Measurements from ENCODE around the gene SHMT1.
"Not testable (repeated sequence)": the region's sequence is repeated elsewhere in the genome, so short reads cannot be mapped to it uniquely, and the experiment has no call there.

Gene SHMT1

GRCh38 chr17:18309202-18309601 is 54.1 kb downstream of the SHMT1 start:
- H3K4me3 ChIP-seq (ENCODE audit: low read length), result no peak overlapping the region
- H3K27ac ChIP-seq (ENCODE audit: low read length), result no peak overlapping the region
- H3K4me1 ChIP-seq (ENCODE audit: insufficient read depth, low read length), result peaks cover 6% of the 10 kb centered on the region; the same call in 1 of the 2 replicates
- no peak overlapping the region for H3K9ac ChIP-seq (ENCODE audit: low read depth, low read length)
- peaks cover 75% of the 10 kb centered on the region for H3K36me3 ChIP-seq (ENCODE audit: insufficient read depth, low read depth, low read length)
- H3K27me3 ChIP-seq (ENCODE audit: insufficient read depth, low read length), result no peaks in the 10 kb centered on the region
- no peaks in the 10 kb centered on the region for H3K9me3 ChIP-seq (ENCODE audit: insufficient read depth, low read depth, low read length)

DNA sequence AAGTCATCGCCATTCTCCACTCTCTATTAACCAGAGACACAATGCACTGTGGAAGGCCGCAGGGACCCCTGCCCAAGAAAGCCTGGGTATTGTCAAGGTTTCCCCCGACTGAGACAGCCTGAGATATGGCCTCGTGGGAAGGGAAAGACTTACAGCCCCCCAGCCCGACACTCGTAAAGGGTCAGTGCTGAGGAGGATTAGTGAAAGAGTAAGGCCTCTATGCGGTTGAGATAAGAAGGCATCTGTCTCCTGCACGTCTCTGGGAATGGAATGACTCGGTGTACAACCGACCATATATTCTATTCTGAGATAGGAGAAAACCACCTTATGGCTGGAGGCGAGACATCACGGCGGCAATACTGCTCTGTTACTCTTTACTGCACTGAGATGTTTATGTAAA is 60.1 kb downstream of the SHMT1 start:
- H3K9me3 ChIP-seq (ENCODE audit: insufficient read depth, low read depth, low read length); H3K4me1 ChIP-seq (ENCODE audit: insufficient read depth, low read length); H3K4me3 ChIP-seq (ENCODE audit: low read length); H3K27ac ChIP-seq (ENCODE audit: low read length); H3K27me3 ChIP-seq (ENCODE audit: insufficient read depth, low read length); H3K9ac ChIP-seq (ENCODE audit: low read depth, low read length): not testable (repeated sequence)
- peaks cover 88% of the 10 kb centered on the region for H3K36me3 ChIP-seq (ENCODE audit: insufficient read depth, low read depth, low read length)

DNA sequence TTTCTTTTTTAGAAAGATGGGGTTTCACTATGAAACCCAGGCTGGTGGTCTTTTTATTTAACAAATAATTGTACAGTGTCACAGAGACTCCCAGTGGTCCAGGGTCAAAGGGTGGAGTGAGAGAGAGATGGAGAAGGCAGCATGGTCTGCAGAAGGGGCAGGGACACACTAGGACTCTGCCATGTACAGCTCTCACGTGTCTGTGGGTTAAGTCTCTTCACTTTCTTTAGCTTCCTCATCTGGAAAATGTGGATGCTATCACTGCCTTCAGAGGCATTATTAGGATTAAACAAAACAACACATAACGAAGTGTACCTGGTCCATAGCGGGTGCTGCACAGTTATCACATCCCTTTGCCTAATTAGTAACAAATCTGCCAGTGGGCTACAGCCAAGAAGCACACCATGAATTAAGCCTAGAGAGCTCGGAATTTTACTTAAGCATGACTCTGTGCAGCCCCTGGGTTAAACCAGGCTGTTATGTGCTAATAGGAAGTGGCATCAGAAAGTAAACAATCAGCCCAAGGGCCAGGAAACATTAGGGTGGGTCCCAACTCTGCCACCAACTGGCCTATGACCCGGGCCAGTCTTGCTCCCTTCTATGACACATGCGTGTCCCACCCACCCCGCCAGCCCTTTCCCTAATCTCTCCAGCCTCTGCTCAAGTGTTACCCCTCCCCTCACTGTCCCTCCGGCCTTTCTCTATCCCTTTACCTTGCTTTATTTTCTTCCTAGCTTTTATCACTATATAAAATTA is 62.4 kb downstream of the SHMT1 start:
- H3K9ac ChIP-seq (ENCODE audit: low read depth, low read length), result no peak overlapping the region
- no peaks in the 10 kb centered on the region for H3K9me3 ChIP-seq (ENCODE audit: insufficient read depth, low read depth, low read length)
- H3K27me3 ChIP-seq (ENCODE audit: insufficient read depth, low read length), result no peaks in the 10 kb centered on the region
- H3K4me3 ChIP-seq (ENCODE audit: low read length), result no peak overlapping the region
- no peak overlapping the region for H3K27ac ChIP-seq (ENCODE audit: low read length)
- H3K4me1 ChIP-seq (ENCODE audit: insufficient read depth, low read length), result no peaks in the 10 kb centered on the region
- H3K36me3 ChIP-seq (ENCODE audit: insufficient read depth, low read depth, low read length), result peaks cover 70% of the 10 kb centered on the region

GRCh38 chr17:18298061-18298460 is 65.3 kb downstream of the SHMT1 start:
- H3K4me1 ChIP-seq (ENCODE audit: insufficient read depth, low read length); H3K9ac ChIP-seq (ENCODE audit: low read depth, low read length); H3K27me3 ChIP-seq (ENCODE audit: insufficient read depth, low read length); H3K4me3 ChIP-seq (ENCODE audit: low read length); H3K9me3 ChIP-seq (ENCODE audit: insufficient read depth, low read depth, low read length); H3K27ac ChIP-seq (ENCODE audit: low read length): not testable (repeated sequence)
- H3K36me3 ChIP-seq (ENCODE audit: insufficient read depth, low read depth, low read length), result peaks cover 60% of the 10 kb centered on the region

DNA sequence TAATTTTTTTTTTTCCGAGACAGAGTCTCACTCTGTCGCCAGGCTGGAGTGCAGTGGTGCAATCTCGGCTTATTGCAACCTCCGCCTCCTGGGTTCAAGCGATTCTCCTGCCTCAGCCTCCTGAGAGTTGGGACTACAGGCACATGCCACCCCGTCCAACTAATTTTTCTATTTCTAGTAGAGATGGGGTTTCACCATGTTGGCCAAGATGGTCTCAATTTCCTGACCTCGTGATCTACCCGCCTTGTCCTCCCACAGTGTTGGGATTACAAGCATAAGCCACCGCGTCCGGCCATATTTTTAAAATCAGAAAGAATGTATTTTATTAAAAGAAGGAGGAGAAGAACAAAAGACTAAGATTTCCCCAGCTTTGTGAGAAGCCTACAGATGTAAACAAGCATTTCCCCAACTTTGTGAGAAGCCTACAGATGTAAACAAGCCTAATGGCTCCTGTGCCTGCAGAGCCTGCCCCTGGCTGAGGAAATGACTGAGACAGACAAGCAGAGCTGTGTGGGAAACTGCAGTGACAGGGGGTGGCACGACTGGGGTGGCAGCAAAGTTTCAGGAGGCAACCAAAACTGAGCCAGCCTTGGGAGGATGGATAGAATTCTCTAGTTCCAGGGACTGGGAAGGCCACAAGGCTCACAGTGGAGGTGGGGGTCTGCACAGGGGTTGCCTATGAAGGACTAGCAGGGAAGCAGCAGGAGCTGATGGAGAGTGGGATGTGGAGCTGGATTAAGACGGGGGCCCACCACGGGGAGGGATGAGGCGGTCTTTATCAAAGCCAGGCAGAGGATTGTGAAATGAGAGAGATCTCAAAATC is 71.4 kb downstream of the SHMT1 start:
- Histone ChIP-seq H3K36me3 (ENCODE audit: insufficient read depth, low read depth, low read length) (peaks cover 76% of the 10 kb centered on the region), H3K9ac (ENCODE audit: low read depth, low read length) (no peak overlapping the region), H3K9me3 (ENCODE audit: insufficient read depth, low read depth, low read length) (no peaks in the 10 kb centered on the region), H3K4me1 (ENCODE audit: insufficient read depth, low read length) (no peaks in the 10 kb centered on the region), H3K27me3 (ENCODE audit: insufficient read depth, low read length) (no peaks in the 10 kb centered on the region), H3K4me3 (ENCODE audit: low read length) (no peak overlapping the region), H3K27ac (ENCODE audit: low read length) (no peak overlapping the region)

GRCh38 chr17:18285296-18285695 is 78.1 kb downstream of the SHMT1 start:
- Histone ChIP-seq H3K9me3 (ENCODE audit: insufficient read depth, low read depth, low read length) (no peaks in the 10 kb centered on the region), H3K9ac (ENCODE audit: low read depth, low read length) (no peak overlapping the region), H3K4me1 (ENCODE audit: insufficient read depth, low read length) (no peaks in the 10 kb centered on the region), H3K36me3 (ENCODE audit: insufficient read depth, low read depth, low read length) (peaks cover 95% of the 10 kb centered on the region), H3K27ac (ENCODE audit: low read length) (no peak overlapping the region), H3K27me3 (ENCODE audit: insufficient read depth, low read length) (no peaks in the 10 kb centered on the region), H3K4me3 (ENCODE audit: low read length) (no peak overlapping the region)

GRCh38 chr17:18281788-18282187 is 81.6 kb downstream of the SHMT1 start:
- no peaks in the 10 kb centered on the region for H3K4me1 ChIP-seq (ENCODE audit: insufficient read depth, low read length)
- H3K27ac ChIP-seq (ENCODE audit: low read length), result no peak overlapping the region
- H3K27me3 ChIP-seq (ENCODE audit: insufficient read depth, low read length), result no peaks in the 10 kb centered on the region
- no peak overlapping the region for H3K4me3 ChIP-seq (ENCODE audit: low read length)
- peaks cover 94% of the 10 kb centered on the region for H3K36me3 ChIP-seq (ENCODE audit: insufficient read depth, low read depth, low read length)
- H3K9ac ChIP-seq (ENCODE audit: low read depth, low read length), result no peak overlapping the region
- H3K9me3 ChIP-seq (ENCODE audit: insufficient read depth, low read depth, low read length), result no peaks in the 10 kb centered on the region

DNA sequence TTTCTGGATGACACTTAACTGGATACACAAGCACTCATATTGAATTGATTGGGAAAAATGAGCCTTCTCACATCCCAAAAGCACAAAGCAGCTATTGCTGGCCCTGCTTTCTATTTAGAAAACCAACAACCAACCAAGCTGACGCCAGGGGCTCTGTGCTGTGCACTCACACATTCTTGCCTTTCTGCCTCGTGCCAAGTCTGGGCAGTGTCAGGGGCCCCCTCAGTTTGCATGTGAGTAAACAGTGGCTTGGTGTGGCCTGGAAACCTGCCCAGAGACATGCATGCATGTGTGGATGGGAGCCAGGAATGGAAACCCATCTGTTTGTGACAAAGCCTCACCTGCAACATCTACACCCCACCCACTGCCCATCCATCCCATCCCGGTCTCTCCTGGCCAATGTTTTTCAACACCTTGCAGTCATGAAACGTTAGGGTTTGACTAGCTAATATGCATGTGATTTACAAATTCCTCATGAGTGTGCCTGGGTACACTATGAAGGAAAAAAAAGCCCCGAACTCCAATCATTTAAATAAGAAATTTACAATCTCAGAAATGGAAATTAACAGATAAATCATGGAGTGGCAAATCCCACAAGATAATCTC is 82.5 kb downstream of the SHMT1 start:
- Histone ChIP-seq H3K4me1 (ENCODE audit: insufficient read depth, low read length) (no peaks in the 10 kb centered on the region), H3K27me3 (ENCODE audit: insufficient read depth, low read length) (no peaks in the 10 kb centered on the region), H3K9me3 (ENCODE audit: insufficient read depth, low read depth, low read length) (no peaks in the 10 kb centered on the region), H3K9ac (ENCODE audit: low read depth, low read length) (no peak overlapping the region), H3K4me3 (ENCODE audit: low read length) (no peak overlapping the region), H3K27ac (ENCODE audit: low read length) (no peak overlapping the region), H3K36me3 (ENCODE audit: insufficient read depth, low read depth, low read length) (peaks cover 97% of the 10 kb centered on the region)

GRCh38 chr17:18280249-18280648 is 83.1 kb downstream of the SHMT1 start:
- no peak overlapping the region for H3K9ac ChIP-seq (ENCODE audit: low read depth, low read length)
- peaks cover 92% of the 10 kb centered on the region for H3K36me3 ChIP-seq (ENCODE audit: insufficient read depth, low read depth, low read length)
- H3K4me3 ChIP-seq (ENCODE audit: low read length), result no peak overlapping the region
- no peaks in the 10 kb centered on the region for H3K9me3 ChIP-seq (ENCODE audit: insufficient read depth, low read depth, low read length)
- H3K4me1 ChIP-seq (ENCODE audit: insufficient read depth, low read length), result no peaks in the 10 kb centered on the region
- no peaks in the 10 kb centered on the region for H3K27me3 ChIP-seq (ENCODE audit: insufficient read depth, low read length)
- H3K27ac ChIP-seq (ENCODE audit: low read length), result no peak overlapping the region

DNA sequence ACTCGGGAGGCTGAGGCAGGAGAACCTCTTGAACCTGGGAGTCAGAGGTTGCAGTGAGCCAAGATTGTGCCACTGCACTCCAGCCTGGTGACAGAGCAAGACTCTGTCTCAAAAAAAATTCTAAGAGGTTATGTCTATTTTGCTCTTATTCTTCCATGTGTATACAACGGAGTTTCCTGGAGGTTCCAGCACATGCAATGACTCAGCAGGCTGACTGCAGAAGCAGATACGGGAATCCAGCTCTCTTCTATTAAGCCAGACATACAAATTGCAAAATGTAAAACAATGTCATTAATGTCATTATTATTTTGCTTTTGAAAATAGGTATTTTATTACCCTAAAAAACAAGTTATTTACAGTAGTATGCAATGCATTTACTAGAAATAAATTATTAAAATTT is 84.5 kb downstream of the SHMT1 start:
- H3K4me3 ChIP-seq (ENCODE audit: low read length), result no peak overlapping the region
- H3K4me1 ChIP-seq (ENCODE audit: insufficient read depth, low read length), result no peaks in the 10 kb centered on the region
- no peaks in the 10 kb centered on the region for H3K9me3 ChIP-seq (ENCODE audit: insufficient read depth, low read depth, low read length)
- H3K27me3 ChIP-seq (ENCODE audit: insufficient read depth, low read length), result no peaks in the 10 kb centered on the region
- peaks cover 89% of the 10 kb centered on the region for H3K36me3 ChIP-seq (ENCODE audit: insufficient read depth, low read depth, low read length)
- no peak overlapping the region for H3K27ac ChIP-seq (ENCODE audit: low read length)
- H3K9ac ChIP-seq (ENCODE audit: low read depth, low read length), result no peak overlapping the region

Measured in iPS-20b (cell line).